HEK293 (cell line): ENCODE results near the gene ZNF670.

Experiments
- CTCF ChIA-PET: fragments of 350-600 bp; formaldehyde crosslinking; extraction: SDS; loops from one replicate; lab custom pipeline; 2021; ENCODE audit warnings: antibody characterized with exemption; lab: Yijun Ruan, JAX
- POLR2A ChIA-PET: fragments of 300-600 bp; formaldehyde crosslinking; extraction: SDS; loops from one replicate; lab custom pipeline; 2020; ENCODE audit warnings: antibody characterized with exemption, inconsistent platforms; lab: Yijun Ruan, JAX
- H3K27ac ChIP-seq: fragments of 200-500 bp; sonication (Bioruptor generic); 2 replicates; pipeline ENCODE4 v1.5.1; 2014; ENCODE audit warnings: low read depth, low read length, control low read depth, inconsistent platforms; ENCODE audit errors: extremely low read depth
- H3K36me3 ChIP-seq, 2 experiments: fragments of 200-500 bp in 1 of 2; sonication (Bioruptor generic) in 1 of 2; 1 replicate in 1 of 2; 2 replicates in 1 of 2; pipeline ENCODE4 v1.5.1; 2014 to 2017; ENCODE audit warnings: inconsistent platforms in 2 of 2, low read length in 2 of 2; ENCODE audit not compliant: control insufficient read depth in 2 of 2, insufficient read depth in 1 of 2
- H3K4me1 ChIP-seq: fragments of 200-500 bp; sonication (Bioruptor generic); 2 replicates; pipeline ENCODE4 v1.5.1; 2014; ENCODE audit warnings: mild to moderate bottlenecking, low read length, inconsistent platforms; ENCODE audit not compliant: control insufficient read depth, insufficient read depth
- H3K4me3 ChIP-seq: 2 replicates; pipeline ENCODE4 v1.5.1; 2011; ENCODE audit warnings: low read depth, mild to moderate bottlenecking, control low read depth, low read length, moderate library complexity
- H3K9me3 ChIP-seq: fragments of 200-500 bp; sonication (Bioruptor generic); 2 replicates; pipeline ENCODE4 v1.5.1; 2014; ENCODE audit warnings: low read depth, low read length, inconsistent platforms; ENCODE audit not compliant: control insufficient read depth, insufficient read depth
- CTCF ChIP-seq: fragments of 450-650 bp; formaldehyde crosslinking; IDR thresholded peaks from 2 replicates; pipeline ENCODE4 v1.5.1; 2016; ENCODE audit warnings: missing biosample characterization, missing genetic modification characterization
- EGR2 ChIP-seq: fragments of 450-650 bp; formaldehyde crosslinking; IDR thresholded peaks from 2 replicates; pipeline ENCODE4 v1.5.1; 2016; ENCODE audit warnings: low read depth, missing biosample characterization, missing genetic modification characterization
- FEZF1 ChIP-seq: fragments of 450-650 bp; formaldehyde crosslinking; IDR thresholded peaks from 2 replicates; pipeline ENCODE4 v1.5.1; 2016; ENCODE audit warnings: missing biosample characterization, missing genetic modification characterization
- MEIS1 ChIP-seq: sonication (generic); formaldehyde crosslinking; IDR thresholded peaks from 2 replicates; pipeline ENCODE4 v1.8.1; 2022; ENCODE audit warnings: missing genetic modification reagents, mild to moderate bottlenecking, borderline replicate concordance
- MZF1 ChIP-seq: fragments of 450-650 bp; formaldehyde crosslinking; IDR thresholded peaks from 2 replicates; pipeline ENCODE4 v1.5.1; 2017; ENCODE audit warnings: missing biosample characterization, missing genetic modification characterization, borderline replicate concordance
- PRDM4 ChIP-seq: fragments of 450-650 bp; formaldehyde crosslinking; IDR thresholded peaks from 2 replicates; pipeline ENCODE4 v1.5.1; 2017; ENCODE audit warnings: missing biosample characterization, missing genetic modification characterization
- REPIN1 ChIP-seq: fragments of 450-650 bp; formaldehyde crosslinking; IDR thresholded peaks from 2 replicates; pipeline ENCODE4 v1.5.1; 2017; ENCODE audit warnings: missing biosample characterization, missing genetic modification characterization, low read depth
- SETDB1 ChIP-seq: IDR thresholded peaks from one replicate; pipeline ENCODE4 v1.6.1; 2017; ENCODE audit warnings: mild to moderate bottlenecking, low read length, moderate library complexity, mixed read lengths; ENCODE audit not compliant: insufficient read length
- ZFP69B ChIP-seq: fragments of 450-650 bp; formaldehyde crosslinking; IDR thresholded peaks from 2 replicates; pipeline ENCODE4 v1.5.1; 2016; ENCODE audit warnings: missing biosample characterization, missing genetic modification characterization
- ZNF140 ChIP-seq: fragments of 450-650 bp; formaldehyde crosslinking; IDR thresholded peaks from 2 replicates; pipeline ENCODE4 v1.5.1; 2016; ENCODE audit warnings: missing biosample characterization, missing genetic modification characterization
- ZNF175 ChIP-seq: fragments of 450-650 bp; formaldehyde crosslinking; IDR thresholded peaks from 2 replicates; pipeline ENCODE4 v1.5.1; 2016; ENCODE audit warnings: missing biosample characterization, missing genetic modification characterization
- ZNF23 ChIP-seq: fragments of 450-650 bp; formaldehyde crosslinking; IDR thresholded peaks from 2 replicates; pipeline ENCODE4 v1.5.1; 2016; ENCODE audit warnings: missing biosample characterization, missing genetic modification characterization, borderline replicate concordance
- ZNF24 ChIP-seq: fragments of 450-650 bp; formaldehyde crosslinking; IDR thresholded peaks from 2 replicates; pipeline ENCODE4 v1.5.1; 2016; ENCODE audit warnings: missing biosample characterization, missing genetic modification characterization
- ZNF274 ChIP-seq, 2 experiments: fragments of 200-500 bp in 1 of 2; fragments of 450-650 bp in 1 of 2; sonication (Bioruptor generic) in 1 of 2; formaldehyde crosslinking in 1 of 2; IDR thresholded peaks; 2 replicates each; pipeline versions ENCODE4 v1.5.1 to v1.6.1; 2014 to 2016; ENCODE audit warnings: borderline replicate concordance in 1 of 2, inconsistent platforms in 1 of 2, low read length in 1 of 2, missing biosample characterization in 1 of 2, missing genetic modification characterization in 1 of 2
- ZNF302 ChIP-seq: fragments of 450-650 bp; formaldehyde crosslinking; IDR thresholded peaks from 2 replicates; pipeline ENCODE4 v1.5.1; 2016; ENCODE audit warnings: missing biosample characterization, missing genetic modification characterization, low read depth
- ZNF501 ChIP-seq: fragments of 450-650 bp; formaldehyde crosslinking; IDR thresholded peaks from 2 replicates; pipeline ENCODE4 v1.5.1; 2016; ENCODE audit warnings: missing biosample characterization, missing genetic modification characterization
- ZNF514 ChIP-seq: fragments of 450-650 bp; formaldehyde crosslinking; IDR thresholded peaks from 2 replicates; pipeline ENCODE4 v1.5.1; 2016; ENCODE audit warnings: missing biosample characterization, missing genetic modification characterization
- ZNF585B ChIP-seq: fragments of 450-650 bp; formaldehyde crosslinking; IDR thresholded peaks from 2 replicates; pipeline ENCODE4 v1.5.1; 2016; ENCODE audit warnings: missing biosample characterization, missing genetic modification characterization
- ZNF596 ChIP-seq: fragments of 450-650 bp; IDR thresholded peaks from 2 replicates; pipeline ENCODE4 v1.5.0; 2018; ENCODE audit warnings: missing biosample characterization, mild to moderate bottlenecking, missing genetic modification characterization, moderate library complexity
- ZNF670 ChIP-seq: fragments of 450-650 bp; formaldehyde crosslinking; IDR thresholded peaks from 2 replicates; pipeline ENCODE4 v1.5.1; 2016; ENCODE audit warnings: missing biosample characterization, missing genetic modification characterization, low read depth
- ZNF701 ChIP-seq: fragments of 450-650 bp; formaldehyde crosslinking; IDR thresholded peaks from 2 replicates; pipeline ENCODE4 v1.5.1; 2016; ENCODE audit warnings: missing biosample characterization, missing genetic modification characterization
- ZNF707 ChIP-seq: fragments of 450-650 bp; formaldehyde crosslinking; IDR thresholded peaks from 2 replicates; pipeline ENCODE4 v1.5.1; 2016; ENCODE audit warnings: missing biosample characterization, missing genetic modification characterization
- ZNF777 ChIP-seq: fragments of 450-650 bp; formaldehyde crosslinking; IDR thresholded peaks from 2 replicates; pipeline ENCODE4 v1.5.1; 2017; ENCODE audit warnings: missing biosample characterization, missing genetic modification characterization, borderline replicate concordance
- ZNF791 ChIP-seq: fragments of 450-650 bp; formaldehyde crosslinking; IDR thresholded peaks from 2 replicates; pipeline ENCODE4 v1.5.1; 2016; ENCODE audit warnings: missing biosample characterization, missing genetic modification characterization
- ZSCAN23 ChIP-seq: fragments of 450-650 bp; formaldehyde crosslinking; IDR thresholded peaks from 2 replicates; pipeline ENCODE4 v1.5.1; 2016; ENCODE audit warnings: missing biosample characterization, missing genetic modification characterization
- TF ChIP-seq, protein P1 (sequence below): fragments of 450-650 bp; formaldehyde crosslinking; IDR thresholded peaks from 2 replicates; pipeline ENCODE4 v1.5.1; 2016; ENCODE audit warnings: missing biosample characterization, missing genetic modification characterization
- TF ChIP-seq, protein P2 (sequence below): fragments of 450-650 bp; formaldehyde crosslinking; IDR thresholded peaks from 2 replicates; pipeline ENCODE4 v1.5.1; 2017; ENCODE audit warnings: missing biosample characterization, missing genetic modification characterization
- TF ChIP-seq, protein P3 (sequence below): IDR thresholded peaks from 2 replicates; pipeline ENCODE4 v1.6.1; 2011; ENCODE audit warnings: mild to moderate bottlenecking, low read depth, low read length, borderline replicate concordance

The ZNF670 gene

GRCh38 chr1:247100676-247101279 lies 22.2 kb upstream of the ZNF670 start:
- no peak for TF ChIP-seq ZNF23 (tag by site-specific recombination)
- no peak for TF ChIP-seq ZNF514
- no peak for TF ChIP-seq EGR2
- no peak for TF ChIP-seq CTCF
- no peak for TF ChIP-seq REPIN1
- TF ChIP-seq ZNF670: no peak
- no peak for TF ChIP-seq ZNF501 (tag by site-specific recombination)
- TF ChIP-seq, protein P1, sequence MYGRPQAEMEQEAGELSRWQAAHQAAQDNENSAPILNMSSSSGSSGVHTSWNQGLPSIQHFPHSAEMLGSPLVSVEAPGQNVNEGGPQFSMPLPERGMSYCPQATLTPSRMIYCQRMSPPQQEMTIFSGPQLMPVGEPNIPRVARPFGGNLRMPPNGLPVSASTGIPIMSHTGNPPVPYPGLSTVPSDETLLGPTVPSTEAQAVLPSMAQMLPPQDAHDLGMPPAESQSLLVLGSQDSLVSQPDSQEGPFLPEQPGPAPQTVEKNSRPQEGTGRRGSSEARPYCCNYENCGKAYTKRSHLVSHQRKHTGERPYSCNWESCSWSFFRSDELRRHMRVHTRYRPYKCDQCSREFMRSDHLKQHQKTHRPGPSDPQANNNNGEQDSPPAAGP: no peak
- no peak for TF ChIP-seq ZNF701 (tag by site-specific recombination)
- no peak for TF ChIP-seq ZNF24 (tag by site-specific recombination)
- no peak for TF ChIP-seq MZF1 (tag by site-specific recombination)
- TF ChIP-seq ZSCAN23: no peak
- no peak for TF ChIP-seq ZNF274 (IDR thresholded peaks at IDR 0.05; ENCODE audit: low read length)
- TF ChIP-seq ZNF274 (tag by site-specific recombination; IDR thresholded peaks at IDR 0.05; ENCODE audit: borderline replicate concordance): 0 out of 2 replicates have a peak, but pooled peaks have one; percentile 49
- no peak for TF ChIP-seq ZNF175 (tag by site-specific recombination)
- TF ChIP-seq ZNF791: no peak
- no peak for TF ChIP-seq ZNF707 (tag by site-specific recombination)
- peak; percentile 88 for TF ChIP-seq SETDB1
- H3K9me3 ChIP-seq: no peaks in the 10 kb centered on the region
- no peak overlapping the region for H3K4me3 ChIP-seq
- H3K27ac ChIP-seq: no peak overlapping the region
- H3K36me3 ChIP-seq: peaks cover 0 to 48% of the 10 kb centered on the region in 2 experiments; a peak in 1 of 3 replicates
- ChIA-PET CTCF (no interaction called here), POLR2A (no interaction called here)
- no peaks in the 10 kb centered on the region for H3K4me1 ChIP-seq

GRCh38 chr1:247096958-247097357 lies 18.3 kb upstream of the ZNF670 start:
- no peak overlapping the region for H3K27ac ChIP-seq
- no peak overlapping the region for H3K4me3 ChIP-seq
- TF ChIP-seq PRDM4 (tag by site-specific recombination): no peak
- no peak for TF ChIP-seq ZNF596 (tag by site-specific recombination)
- no peak for TF ChIP-seq ZNF302
- TF ChIP-seq MEIS1 (CRISPR knock-in tag): no peak
- no peak for TF ChIP-seq ZFP69B (tag by site-specific recombination)
- no peak for TF ChIP-seq ZNF701 (tag by site-specific recombination)
- TF ChIP-seq FEZF1 (tag by site-specific recombination): no peak
- no peak for TF ChIP-seq ZNF585B
- TF ChIP-seq, protein P2, sequence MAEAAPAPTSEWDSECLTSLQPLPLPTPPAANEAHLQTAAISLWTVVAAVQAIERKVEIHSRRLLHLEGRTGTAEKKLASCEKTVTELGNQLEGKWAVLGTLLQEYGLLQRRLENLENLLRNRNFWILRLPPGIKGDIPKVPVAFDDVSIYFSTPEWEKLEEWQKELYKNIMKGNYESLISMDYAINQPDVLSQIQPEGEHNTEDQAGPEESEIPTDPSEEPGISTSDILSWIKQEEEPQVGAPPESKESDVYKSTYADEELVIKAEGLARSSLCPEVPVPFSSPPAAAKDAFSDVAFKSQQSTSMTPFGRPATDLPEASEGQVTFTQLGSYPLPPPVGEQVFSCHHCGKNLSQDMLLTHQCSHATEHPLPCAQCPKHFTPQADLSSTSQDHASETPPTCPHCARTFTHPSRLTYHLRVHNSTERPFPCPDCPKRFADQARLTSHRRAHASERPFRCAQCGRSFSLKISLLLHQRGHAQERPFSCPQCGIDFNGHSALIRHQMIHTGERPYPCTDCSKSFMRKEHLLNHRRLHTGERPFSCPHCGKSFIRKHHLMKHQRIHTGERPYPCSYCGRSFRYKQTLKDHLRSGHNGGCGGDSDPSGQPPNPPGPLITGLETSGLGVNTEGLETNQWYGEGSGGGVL (tag by site-specific recombination): no peak
- TF ChIP-seq, protein P3, sequence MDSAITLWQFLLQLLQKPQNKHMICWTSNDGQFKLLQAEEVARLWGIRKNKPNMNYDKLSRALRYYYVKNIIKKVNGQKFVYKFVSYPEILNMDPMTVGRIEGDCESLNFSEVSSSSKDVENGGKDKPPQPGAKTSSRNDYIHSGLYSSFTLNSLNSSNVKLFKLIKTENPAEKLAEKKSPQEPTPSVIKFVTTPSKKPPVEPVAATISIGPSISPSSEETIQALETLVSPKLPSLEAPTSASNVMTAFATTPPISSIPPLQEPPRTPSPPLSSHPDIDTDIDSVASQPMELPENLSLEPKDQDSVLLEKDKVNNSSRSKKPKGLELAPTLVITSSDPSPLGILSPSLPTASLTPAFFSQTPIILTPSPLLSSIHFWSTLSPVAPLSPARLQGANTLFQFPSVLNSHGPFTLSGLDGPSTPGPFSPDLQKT: no peak
- no peak for TF ChIP-seq ZNF791
- no peak for TF ChIP-seq ZNF777 (tag by site-specific recombination)
- no peak for TF ChIP-seq ZNF140 (tag by site-specific recombination)
- ChIA-PET CTCF (no interaction called here), POLR2A (no interaction called here)
- H3K4me1 ChIP-seq: no peaks in the 10 kb centered on the region
- peaks cover 0 to 42% of the 10 kb centered on the region in 2 experiments; a peak in 1 of 3 replicates for H3K36me3 ChIP-seq
- no peaks in the 10 kb centered on the region for H3K9me3 ChIP-seq
